ENCODE measurements around the gene EFCAB5.
"Not testable (repeated sequence)": the region's sequence is repeated elsewhere in the genome, so short reads cannot be mapped to it uniquely, and the experiment has no call there.

The EFCAB5 gene

GRCh38 chr17:30132615-30133014 is 191.2 kb downstream of the EFCAB5 start:
- TF ChIP-seq JUND (IDR thresholded peaks at IDR 0.05; ENCODE audit: low read depth) = no peak
- DNase-seq (ENCODE audit: low read depth in 1 of 2, low spot score in 1 of 2) = no peak
- in situ Hi-C loops (cut with HindIII; ENCODE audit: low pct_unique_long_range_greater_than_20kb, low sequenced_read_pairs) = no loop called here

GRCh38 chr17:30133197-30133596 is 191.8 kb downstream of the EFCAB5 start:
- no peak for DNase-seq (ENCODE audit: low read depth in 1 of 2, low spot score in 1 of 2)
- TF ChIP-seq JUND (IDR thresholded peaks at IDR 0.05; ENCODE audit: low read depth) = no peak
- in situ Hi-C loops (cut with HindIII; ENCODE audit: low pct_unique_long_range_greater_than_20kb, low sequenced_read_pairs) = no loop called here

DNA sequence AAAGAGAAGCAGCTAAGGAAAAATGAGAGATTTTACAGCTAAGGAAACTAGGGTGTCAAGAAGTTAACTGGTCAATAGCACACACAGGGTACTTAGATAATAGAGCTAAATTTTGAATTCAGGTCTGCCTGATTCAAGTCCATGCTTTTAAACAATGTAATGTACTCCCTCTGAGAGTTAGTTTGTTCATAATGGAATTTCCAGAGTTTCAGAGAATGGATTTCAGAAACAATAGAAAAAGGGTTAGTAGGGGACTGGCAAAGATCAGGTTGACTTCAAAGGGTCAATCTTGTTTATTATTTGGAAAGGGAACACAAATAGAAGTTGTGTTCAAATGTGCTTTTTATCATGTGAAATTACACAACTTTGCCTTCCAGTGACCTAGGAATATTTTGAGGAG is 193.1 kb downstream of the EFCAB5 start:
- in situ Hi-C loops (cut with HindIII; ENCODE audit: low pct_unique_long_range_greater_than_20kb, low sequenced_read_pairs) = no loop called here
- no peak for DNase-seq (ENCODE audit: low read depth in 1 of 2, low spot score in 1 of 2)
- TF ChIP-seq JUND (IDR thresholded peaks at IDR 0.05; ENCODE audit: low read depth) = no peak

DNA sequence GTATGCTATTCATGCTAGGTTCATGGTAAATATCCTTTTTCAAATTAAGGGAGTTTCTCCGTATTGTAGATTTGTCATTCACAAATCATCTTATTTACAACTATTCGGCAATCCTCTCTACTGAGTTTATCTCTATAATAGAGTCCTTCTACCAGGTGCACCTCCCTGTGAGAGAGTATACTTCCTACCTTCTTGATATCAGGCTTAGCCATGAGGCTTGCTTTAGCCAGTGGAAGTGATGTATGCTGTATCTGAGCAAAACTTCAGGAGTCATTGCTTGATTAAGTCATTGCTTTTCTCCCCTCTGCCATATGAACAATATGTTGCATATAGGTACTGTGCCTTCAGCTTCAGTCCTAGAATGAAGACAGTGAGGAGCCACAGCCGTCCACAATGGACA is 195.7 kb downstream of the EFCAB5 start:
- no peak for DNase-seq (ENCODE audit: low read depth in 1 of 2, low spot score in 1 of 2)
- in situ Hi-C loops (cut with HindIII; ENCODE audit: low pct_unique_long_range_greater_than_20kb, low sequenced_read_pairs) = no loop called here
- no peak for TF ChIP-seq JUND (IDR thresholded peaks at IDR 0.05; ENCODE audit: low read depth)

- in situ Hi-C loops (cut with HindIII; ENCODE audit: low pct_unique_long_range_greater_than_20kb, low sequenced_read_pairs); DNase-seq (ENCODE audit: low read depth in 1 of 2, low spot score in 1 of 2): not testable (repeated sequence)
Measured at GRCh38 chr17:30147860-30148259, 206.4 kb downstream of the EFCAB5 start.

DNA sequence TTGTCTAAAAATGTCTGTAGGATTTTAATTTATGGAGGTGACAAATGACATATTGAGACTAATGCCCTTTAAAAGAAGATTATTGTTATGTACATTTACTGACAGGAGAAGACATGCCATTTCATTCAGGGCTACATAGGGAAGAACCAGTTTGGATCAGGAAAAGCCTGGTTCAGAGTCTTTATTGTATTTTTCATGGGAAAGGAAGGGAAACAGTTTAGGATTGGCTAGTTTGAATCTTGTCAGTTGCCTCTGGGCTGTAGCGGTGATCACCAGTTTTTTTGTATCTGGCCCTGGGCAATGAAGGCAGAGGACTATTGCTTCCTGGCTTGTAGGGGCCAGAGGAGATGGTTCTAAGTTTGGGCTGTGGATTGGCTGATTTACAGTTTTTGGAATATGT is 206.9 kb downstream of the EFCAB5 start:
- DNase-seq (ENCODE audit: low read depth in 1 of 2, low spot score in 1 of 2) = peak in 1 of 2 experiments; percentile 39
- no peak for TF ChIP-seq JUND (IDR thresholded peaks at IDR 0.05; ENCODE audit: low read depth)
- in situ Hi-C loops (cut with HindIII; ENCODE audit: low pct_unique_long_range_greater_than_20kb, low sequenced_read_pairs) = no loop called here

DNA sequence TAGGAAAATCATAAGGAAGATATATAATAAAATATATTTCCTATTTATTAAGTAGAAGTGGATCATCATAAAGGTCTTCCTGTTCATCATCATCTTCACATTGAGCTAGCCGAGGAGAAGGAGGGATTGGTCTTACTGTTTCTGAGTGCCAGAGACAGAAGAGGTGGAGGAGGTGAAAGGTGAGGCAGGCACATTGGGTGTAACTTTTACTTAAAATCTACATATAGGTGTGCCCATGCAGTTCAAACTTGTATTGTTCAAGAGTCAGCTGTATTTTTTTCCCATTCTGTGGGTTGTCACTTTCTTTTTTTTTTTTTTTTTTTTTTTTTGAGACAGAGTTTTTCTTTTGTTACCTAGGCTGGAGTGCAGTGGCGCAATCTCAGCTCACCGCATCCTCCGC is 210.0 kb downstream of the EFCAB5 start:
- in situ Hi-C loops (cut with HindIII; ENCODE audit: low pct_unique_long_range_greater_than_20kb, low sequenced_read_pairs) = no loop called here
- no peak for TF ChIP-seq JUND (IDR thresholded peaks at IDR 0.05; ENCODE audit: low read depth)
- DNase-seq (ENCODE audit: low read depth in 1 of 2, low spot score in 1 of 2) = no peak

DNA sequence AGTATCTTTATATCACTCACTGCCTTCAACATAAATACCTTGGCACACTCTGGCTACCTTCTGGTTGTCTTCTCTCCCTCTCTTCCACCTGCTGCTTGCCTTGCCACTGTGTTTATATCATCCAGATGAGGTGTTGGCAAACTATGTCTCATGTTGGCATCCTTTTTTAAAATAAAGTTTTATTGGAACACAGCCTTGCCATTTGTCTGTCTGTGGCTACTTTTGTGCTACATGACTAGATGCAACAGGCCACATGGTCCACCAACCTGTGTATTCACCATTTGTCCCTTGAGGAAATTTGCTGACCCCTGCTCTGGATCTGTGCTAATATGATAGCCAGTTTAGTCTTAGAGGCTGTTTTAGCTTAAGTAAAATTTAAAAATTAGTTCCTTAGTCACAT is 212.0 kb downstream of the EFCAB5 start:
- DNase-seq (ENCODE audit: low read depth in 1 of 2, low spot score in 1 of 2) = no peak
- in situ Hi-C loops (cut with HindIII; ENCODE audit: low pct_unique_long_range_greater_than_20kb, low sequenced_read_pairs) = no loop called here
- TF ChIP-seq JUND (IDR thresholded peaks at IDR 0.05; ENCODE audit: low read depth) = no peak

- in situ Hi-C loops (cut with HindIII; ENCODE audit: low pct_unique_long_range_greater_than_20kb, low sequenced_read_pairs) = no loop called here
- no peak for TF ChIP-seq JUND (IDR thresholded peaks at IDR 0.05; ENCODE audit: low read depth)
- no peak for DNase-seq (ENCODE audit: low read depth in 1 of 2, low spot score in 1 of 2)
Measured at GRCh38 chr17:30155389-30155788, 214.0 kb downstream of the EFCAB5 start.

All from T47D (cell line).